K562 (cell line): ENCODE results near the gene URM1. TPM values are rescaled to one million over a fixed set of nuclear protein-coding genes. Genes with fewer than 3 reads are reported as not detected.

Experiments
- ELF4 ChIP-seq: fragments of 450-650 bp; formaldehyde crosslinking; IDR thresholded peaks from 2 replicates; pipeline ENCODE4 v1.4.0; 2022; ENCODE audit warnings: missing genetic modification characterization
- HDAC3 ChIP-seq: fragments of 450-650 bp; IDR thresholded peaks from 2 replicates; pipeline ENCODE4 v1.6.1; 2018; ENCODE audit warnings: borderline replicate concordance, mild to moderate bottlenecking, moderate library complexity; ENCODE audit not compliant: partially characterized antibody
- PHF8 ChIP-seq: fragments of 200-600 bp; sonication (generic); IDR thresholded peaks from 2 replicates; pipeline ENCODE4 v1.6.1; 2012; ENCODE audit warnings: mixed run types, mild to moderate bottlenecking, inconsistent platforms, low read length, moderate library complexity, borderline replicate concordance
- PYGO2 ChIP-seq: fragments of 450-650 bp; IDR thresholded peaks from 2 replicates; pipeline ENCODE4 v1.6.1; 2016; ENCODE audit warnings: mild to moderate bottlenecking, missing genetic modification characterization, moderate library complexity, missing compliant biosample characterization
- SRSF1 ChIP-seq: fragments of 200-400 bp; formaldehyde crosslinking; IDR thresholded peaks from 2 replicates; pipeline ENCODE4 v1.6.1; 2017; ENCODE audit warnings: mild to moderate bottlenecking, low read depth, low read length, moderate library complexity
- YY1 ChIP-seq, 3 experiments: IDR thresholded peaks; 2 replicates each; pipeline ENCODE4 v1.6.1; 2011; ENCODE audit warnings: low read length in 2 of 3, mild to moderate bottlenecking in 2 of 3, moderate library complexity in 2 of 3, borderline replicate concordance in 1 of 3, control low read depth in 1 of 3, low read depth in 1 of 3; ENCODE audit not compliant: insufficient read depth in 3 of 3, insufficient replicate concordance in 2 of 3, control insufficient read depth in 1 of 3, insufficient read length in 1 of 3; ENCODE audit errors: extremely low read depth in 1 of 3
- ZNF184 ChIP-seq: sonication (generic); formaldehyde crosslinking; IDR thresholded peaks from 2 replicates; pipeline ENCODE4 v1.5.0; 2020; ENCODE audit warnings: missing genetic modification reagents
- ZNF764 ChIP-seq: fragments of 250-450 bp; sonication (Bioruptor Pico); IDR thresholded peaks from 2 replicates; pipeline ENCODE4 v1.4.0; 2020; ENCODE audit warnings: low read depth, mild to moderate bottlenecking, moderate library complexity
- polyA plus RNA-seq, 8 experiments: library from polyadenylated mRNA; depleted of rRNA in 4 of 8; stranded (reverse) in 5 of 8; unstranded in 3 of 8; fragments of >200 nt; fragmentation: Nextera tagmentation in 2 of 8; fragmentation: Illumina TruSeq in 1 of 8; extraction: Ambion mirVana in 2 of 8; extraction: Trizol in 1 of 8; gene quantifications; 2 replicates each; pipeline versions ENCODE4 v1.2.1 to v1.2.3, GENCODE V29; 2011 to 2014; ENCODE audit warnings: inconsistent platforms in 1 of 8, missing spikeins in 1 of 8
- total RNA-seq, 7 experiments: library from RNA; depleted of rRNA in 6 of 7; stranded (reverse); fragments of >200 nt in 6 of 7; fragmentation: Illumina TruSeq in 2 of 7; extraction: Trizol in 2 of 7; gene quantifications; 2 replicates each; pipeline versions ENCODE4 v1.2.1 to v1.2.3, GENCODE V29; 2011 to 2021; ENCODE audit warnings: low replicate concordance in 1 of 7
- TF ChIP-seq, protein P1 (sequence below): sonication (generic); IDR thresholded peaks from 2 replicates; pipeline ENCODE4 v1.6.1; 2016
- TF ChIP-seq, protein P2 (sequence below), 2 experiments: fragments of 200-800 bp in 1 of 2; sonication (Bioruptor generic) in 1 of 2; sonication (generic) in 1 of 2; formaldehyde crosslinking in 1 of 2; IDR thresholded peaks in 1 of 2; conservative IDR thresholded peaks in 1 of 2; 2 replicates each; pipeline versions ENCODE4 v1.5.0 to v1.6.1; 2016 to 2020; ENCODE audit warnings: missing compliant biosample characterization in 1 of 2, missing genetic modification characterization in 1 of 2, missing genetic modification reagents in 1 of 2
- TF ChIP-seq, protein P3 (sequence below): fragments of 150-350 bp; IDR thresholded peaks from 2 replicates; pipeline ENCODE4 v1.6.1; 2014; ENCODE audit warnings: low read depth, mild to moderate bottlenecking, low read length, borderline replicate concordance
- TF ChIP-seq, protein P4 (sequence below): conservative IDR thresholded peaks from 2 replicates; pipeline ENCODE4 v1.6.1; 2011; ENCODE audit warnings: low read depth, mild to moderate bottlenecking, low read length; ENCODE audit not compliant: control insufficient read depth
- TF ChIP-seq, protein P5 (sequence below), 2 experiments: fragments of 150-350 bp in 1 of 2; IDR thresholded peaks; 2 replicates each; pipeline ENCODE4 v1.6.1; 2012 to 2016; ENCODE audit warnings: low read depth in 2 of 2, low read length in 2 of 2, mild to moderate bottlenecking in 1 of 2, moderate library complexity in 1 of 2

Gene URM1
- total and polyA plus RNA-seq, 9 of the 15 experiments (the other 6 are each of a cell fraction or from before 2014, with no cell fraction given), result 10.1 to 88.9 (median 53.3) TPM

DNA sequence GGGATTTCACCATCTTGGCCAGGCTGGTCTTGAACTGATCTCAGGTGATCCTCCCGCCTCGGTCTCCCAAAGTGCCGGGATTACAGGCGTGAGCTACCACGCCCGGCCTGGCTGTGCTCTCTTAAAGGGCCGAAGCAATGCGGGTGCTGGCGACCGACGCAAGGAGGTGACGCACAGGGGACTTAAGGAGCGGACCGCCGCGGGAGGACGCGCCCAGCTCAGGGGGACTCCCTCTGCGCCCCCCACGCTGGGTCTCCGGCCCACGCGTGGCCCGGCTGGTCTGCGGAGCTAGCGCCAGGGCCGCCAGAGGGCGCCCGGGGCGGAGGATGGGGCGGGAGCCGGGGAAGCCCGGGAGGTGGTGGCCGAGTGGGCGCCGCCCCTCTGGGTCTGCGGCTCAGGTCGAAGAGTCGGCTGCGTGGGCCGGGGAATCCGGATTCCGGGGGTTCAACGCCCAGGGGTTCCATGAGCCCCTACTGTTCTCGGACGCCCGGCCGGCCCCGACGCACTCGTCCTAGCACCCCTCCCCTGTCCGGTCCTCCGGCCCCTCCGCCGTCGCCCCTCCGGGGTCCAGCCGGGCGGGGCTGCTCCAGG, 49.0 kb downstream of the URM1 start (continued):
- TF ChIP-seq, protein P1, sequence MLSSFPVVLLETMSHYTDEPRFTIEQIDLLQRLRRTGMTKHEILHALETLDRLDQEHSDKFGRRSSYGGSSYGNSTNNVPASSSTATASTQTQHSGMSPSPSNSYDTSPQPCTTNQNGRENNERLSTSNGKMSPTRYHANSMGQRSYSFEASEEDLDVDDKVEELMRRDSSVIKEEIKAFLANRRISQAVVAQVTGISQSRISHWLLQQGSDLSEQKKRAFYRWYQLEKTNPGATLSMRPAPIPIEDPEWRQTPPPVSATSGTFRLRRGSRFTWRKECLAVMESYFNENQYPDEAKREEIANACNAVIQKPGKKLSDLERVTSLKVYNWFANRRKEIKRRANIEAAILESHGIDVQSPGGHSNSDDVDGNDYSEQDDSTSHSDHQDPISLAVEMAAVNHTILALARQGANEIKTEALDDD, result no peak
- TF ChIP-seq PYGO2 (tag) (no peak), SRSF1 (no peak), YY1 (IDR thresholded peaks at IDR 0.05; ENCODE audit: borderline replicate concordance in 1 of 3, control insufficient read depth in 1 of 3, extremely low read depth in 1 of 3, insufficient read depth in 3 of 3, insufficient read length in 1 of 3, insufficient replicate concordance in 2 of 3, low read depth in 1 of 3, low read length in 2 of 3) (peak in 2 of 3 experiments; percentile 27 to 55), ZNF764 (CRISPR knock-in tag) (no peak), ELF4 (no peak), HDAC3 (no peak), ZNF184 (CRISPR knock-in tag) (no peak), PHF8 (peak; percentile 59; the same call in 1 of the 2 replicates)
- TF ChIP-seq, protein P2, sequence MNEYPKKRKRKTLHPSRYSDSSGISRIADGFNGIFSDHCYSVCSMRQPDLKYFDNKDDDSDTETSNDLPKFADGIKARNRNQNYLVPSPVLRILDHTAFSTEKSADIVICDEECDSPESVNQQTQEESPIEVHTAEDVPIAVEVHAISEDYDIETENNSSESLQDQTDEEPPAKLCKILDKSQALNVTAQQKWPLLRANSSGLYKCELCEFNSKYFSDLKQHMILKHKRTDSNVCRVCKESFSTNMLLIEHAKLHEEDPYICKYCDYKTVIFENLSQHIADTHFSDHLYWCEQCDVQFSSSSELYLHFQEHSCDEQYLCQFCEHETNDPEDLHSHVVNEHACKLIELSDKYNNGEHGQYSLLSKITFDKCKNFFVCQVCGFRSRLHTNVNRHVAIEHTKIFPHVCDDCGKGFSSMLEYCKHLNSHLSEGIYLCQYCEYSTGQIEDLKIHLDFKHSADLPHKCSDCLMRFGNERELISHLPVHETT (CRISPR knock-in tag; conservative IDR thresholded peaks at IDR 0.05 in 1 of 2, IDR thresholded peaks at IDR 0.05 in 1 of 2), result no peak
- TF ChIP-seq, protein P3, sequence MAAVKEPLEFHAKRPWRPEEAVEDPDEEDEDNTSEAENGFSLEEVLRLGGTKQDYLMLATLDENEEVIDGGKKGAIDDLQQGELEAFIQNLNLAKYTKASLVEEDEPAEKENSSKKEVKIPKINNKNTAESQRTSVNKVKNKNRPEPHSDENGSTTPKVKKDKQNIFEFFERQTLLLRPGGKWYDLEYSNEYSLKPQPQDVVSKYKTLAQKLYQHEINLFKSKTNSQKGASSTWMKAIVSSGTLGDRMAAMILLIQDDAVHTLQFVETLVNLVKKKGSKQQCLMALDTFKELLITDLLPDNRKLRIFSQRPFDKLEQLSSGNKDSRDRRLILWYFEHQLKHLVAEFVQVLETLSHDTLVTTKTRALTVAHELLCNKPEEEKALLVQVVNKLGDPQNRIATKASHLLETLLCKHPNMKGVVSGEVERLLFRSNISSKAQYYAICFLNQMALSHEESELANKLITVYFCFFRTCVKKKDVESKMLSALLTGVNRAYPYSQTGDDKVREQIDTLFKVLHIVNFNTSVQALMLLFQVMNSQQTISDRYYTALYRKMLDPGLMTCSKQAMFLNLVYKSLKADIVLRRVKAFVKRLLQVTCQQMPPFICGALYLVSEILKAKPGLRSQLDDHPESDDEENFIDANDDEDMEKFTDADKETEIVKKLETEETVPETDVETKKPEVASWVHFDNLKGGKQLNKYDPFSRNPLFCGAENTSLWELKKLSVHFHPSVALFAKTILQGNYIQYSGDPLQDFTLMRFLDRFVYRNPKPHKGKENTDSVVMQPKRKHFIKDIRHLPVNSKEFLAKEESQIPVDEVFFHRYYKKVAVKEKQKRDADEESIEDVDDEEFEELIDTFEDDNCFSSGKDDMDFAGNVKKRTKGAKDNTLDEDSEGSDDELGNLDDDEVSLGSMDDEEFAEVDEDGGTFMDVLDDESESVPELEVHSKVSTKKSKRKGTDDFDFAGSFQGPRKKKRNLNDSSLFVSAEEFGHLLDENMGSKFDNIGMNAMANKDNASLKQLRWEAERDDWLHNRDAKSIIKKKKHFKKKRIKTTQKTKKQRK, result no peak
- TF ChIP-seq, protein P4, sequence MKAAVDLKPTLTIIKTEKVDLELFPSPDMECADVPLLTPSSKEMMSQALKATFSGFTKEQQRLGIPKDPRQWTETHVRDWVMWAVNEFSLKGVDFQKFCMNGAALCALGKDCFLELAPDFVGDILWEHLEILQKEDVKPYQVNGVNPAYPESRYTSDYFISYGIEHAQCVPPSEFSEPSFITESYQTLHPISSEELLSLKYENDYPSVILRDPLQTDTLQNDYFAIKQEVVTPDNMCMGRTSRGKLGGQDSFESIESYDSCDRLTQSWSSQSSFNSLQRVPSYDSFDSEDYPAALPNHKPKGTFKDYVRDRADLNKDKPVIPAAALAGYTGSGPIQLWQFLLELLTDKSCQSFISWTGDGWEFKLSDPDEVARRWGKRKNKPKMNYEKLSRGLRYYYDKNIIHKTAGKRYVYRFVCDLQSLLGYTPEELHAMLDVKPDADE, result peak; percentile 72
- TF ChIP-seq, protein P5, sequence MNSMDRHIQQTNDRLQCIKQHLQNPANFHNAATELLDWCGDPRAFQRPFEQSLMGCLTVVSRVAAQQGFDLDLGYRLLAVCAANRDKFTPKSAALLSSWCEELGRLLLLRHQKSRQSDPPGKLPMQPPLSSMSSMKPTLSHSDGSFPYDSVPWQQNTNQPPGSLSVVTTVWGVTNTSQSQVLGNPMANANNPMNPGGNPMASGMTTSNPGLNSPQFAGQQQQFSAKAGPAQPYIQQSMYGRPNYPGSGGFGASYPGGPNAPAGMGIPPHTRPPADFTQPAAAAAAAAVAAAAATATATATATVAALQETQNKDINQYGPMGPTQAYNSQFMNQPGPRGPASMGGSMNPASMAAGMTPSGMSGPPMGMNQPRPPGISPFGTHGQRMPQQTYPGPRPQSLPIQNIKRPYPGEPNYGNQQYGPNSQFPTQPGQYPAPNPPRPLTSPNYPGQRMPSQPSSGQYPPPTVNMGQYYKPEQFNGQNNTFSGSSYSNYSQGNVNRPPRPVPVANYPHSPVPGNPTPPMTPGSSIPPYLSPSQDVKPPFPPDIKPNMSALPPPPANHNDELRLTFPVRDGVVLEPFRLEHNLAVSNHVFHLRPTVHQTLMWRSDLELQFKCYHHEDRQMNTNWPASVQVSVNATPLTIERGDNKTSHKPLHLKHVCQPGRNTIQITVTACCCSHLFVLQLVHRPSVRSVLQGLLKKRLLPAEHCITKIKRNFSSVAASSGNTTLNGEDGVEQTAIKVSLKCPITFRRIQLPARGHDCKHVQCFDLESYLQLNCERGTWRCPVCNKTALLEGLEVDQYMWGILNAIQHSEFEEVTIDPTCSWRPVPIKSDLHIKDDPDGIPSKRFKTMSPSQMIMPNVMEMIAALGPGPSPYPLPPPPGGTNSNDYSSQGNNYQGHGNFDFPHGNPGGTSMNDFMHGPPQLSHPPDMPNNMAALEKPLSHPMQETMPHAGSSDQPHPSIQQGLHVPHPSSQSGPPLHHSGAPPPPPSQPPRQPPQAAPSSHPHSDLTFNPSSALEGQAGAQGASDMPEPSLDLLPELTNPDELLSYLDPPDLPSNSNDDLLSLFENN (IDR thresholded peaks at IDR 0.05; ENCODE audit: low read depth in 2 of 2, low read length in 2 of 2), result no peak; a peak in 1 of 4 replicates
